HepG2 (cell line): Measurements from ENCODE around the gene CCDC38. TPM values are rescaled to one million over a fixed set of nuclear protein-coding genes. Genes with fewer than 3 reads are reported as not detected.

Experiments
- ATAC-seq: fragments of 200-7000 bp; cut with Tn5 transposase; 3 replicates; pipeline ENCODE4 v1.9.1; 2020; ENCODE audit warnings: mild to moderate bottlenecking, moderate library complexity
- BruUV-seq: library from RNA; stranded (reverse); fragments of 400-500 nt; replicated peaks from 2 replicates; lab custom pipeline; 2021; lab: Mats Ljungman, UMichigan
- CTCF ChIA-PET: fragments of 300-600 bp; formaldehyde crosslinking; extraction: SDS; loops from one replicate; lab custom pipeline; 2021; ENCODE audit warnings: low total read pairs, inconsistent platforms, low intra/inter-chr PET ratio; lab: Yijun Ruan, JAX
- POLR2A ChIA-PET: fragments of 350-600 bp; sonication (Branson Sonifier 250); formaldehyde crosslinking; loops from one replicate; lab custom pipeline; 2020; ENCODE audit warnings: antibody characterized with exemption, inconsistent platforms; lab: Yijun Ruan, JAX
- DNase-seq: peaks from one replicate; pipeline ENCODE4 v3.0.0-alpha.2; 2015; ENCODE audit warnings: low spot score
- FAIRE-seq: peaks from 3 replicates; lab custom pipeline; 2011; peaks lifted over from hg19 to GRCh38; lab: Jason Lieb, UNC
- H2AFZ ChIP-seq: one replicate; pipeline ENCODE4 v1.6.1; 2011; ENCODE audit warnings: low read length, inconsistent platforms
- H3K27ac ChIP-seq: fragments of 300-600 bp; 3 replicates; pipeline ENCODE4 v1.8.0; 2011; ENCODE audit warnings: mixed run types, mild to moderate bottlenecking, mixed read lengths, low read length, inconsistent platforms; ENCODE audit not compliant: insufficient read depth; ENCODE audit errors: extremely low read length
- H3K27me3 ChIP-seq, 2 experiments: fragments of 200-600 bp in 1 of 2; 2 replicates in 1 of 2; 3 replicates in 1 of 2; pipeline versions ENCODE4 v1.6.0 to v1.8.0; 2011; ENCODE audit warnings: low read length in 2 of 2, mild to moderate bottlenecking in 2 of 2, moderate library complexity in 2 of 2, inconsistent platforms in 1 of 2; ENCODE audit not compliant: insufficient read depth in 2 of 2, control insufficient read depth in 1 of 2
- H3K36me3 ChIP-seq, 2 experiments: fragments of 200-600 bp in 1 of 2; replicated peaks in 1 of 2; 2 replicates in 1 of 2; 3 replicates in 1 of 2; pipeline versions ENCODE4 v1.5.1 to v1.8.0; 2011; ENCODE audit warnings: low read length in 2 of 2, inconsistent platforms in 1 of 2; ENCODE audit not compliant: insufficient read depth in 2 of 2, control insufficient read depth in 1 of 2
- H3K4me1 ChIP-seq: 2 replicates; pipeline ENCODE4 v1.5.1; 2012; ENCODE audit warnings: low read length, inconsistent platforms; ENCODE audit not compliant: insufficient read depth
- H3K4me2 ChIP-seq: 2 replicates; pipeline ENCODE4 v1.6.0; 2011; ENCODE audit warnings: low read depth, low read length, inconsistent platforms
- H3K4me3 ChIP-seq, 3 experiments: fragments of 200-600 bp in 1 of 3; sonication (generic), shearing (Covaris generic) in 1 of 3; replicated peaks in 1 of 3; 2 replicates each; pipeline ENCODE4 v1.5.1; 2011 to 2016; ENCODE audit warnings: low read length in 3 of 3, inconsistent platforms in 2 of 3, low read depth in 2 of 3, mild to moderate bottlenecking in 2 of 3, control low read depth in 1 of 3, mixed read lengths in 1 of 3; ENCODE audit not compliant: insufficient read depth in 1 of 3
- H3K79me2 ChIP-seq: one replicate; pipeline ENCODE4 v1.6.1; 2011; ENCODE audit warnings: low read length, inconsistent platforms; ENCODE audit not compliant: insufficient read depth
- H3K9ac ChIP-seq: 2 replicates; pipeline ENCODE4 v1.6.0; 2011; ENCODE audit warnings: mild to moderate bottlenecking, low read depth, low read length, inconsistent platforms; ENCODE audit not compliant: insufficient read depth
- H3K9me3 ChIP-seq: 2 replicates; pipeline ENCODE4 v1.5.1; 2012; ENCODE audit warnings: mild to moderate bottlenecking, low read length
- H4K20me1 ChIP-seq: 2 replicates; pipeline ENCODE4 v1.6.0; 2011; ENCODE audit warnings: inconsistent platforms, mild to moderate bottlenecking, low read length, moderate library complexity; ENCODE audit not compliant: insufficient read depth
- HDAC2 ChIP-seq: sonication (generic); formaldehyde crosslinking; IDR thresholded peaks from 2 replicates; pipeline ENCODE4 v1.4.0; 2020; ENCODE audit warnings: missing genetic modification reagents
- HNRNPH1 ChIP-seq: fragments of 200-400 bp; formaldehyde crosslinking; optimal IDR thresholded peaks from 2 replicates; pipeline ENCODE3; 2017; ENCODE audit warnings: mild to moderate bottlenecking, low read depth, low read length
- KAT8 ChIP-seq: IDR thresholded peaks from 2 replicates; pipeline ENCODE4 v1.6.1; 2016; ENCODE audit warnings: missing genetic modification reagents, missing compliant biosample characterization
- TGIF2 ChIP-seq: IDR thresholded peaks from 2 replicates; pipeline ENCODE4 v1.6.1; 2016; ENCODE audit warnings: control low read depth, missing compliant biosample characterization
- ZNF564 ChIP-seq: sonication (generic); formaldehyde crosslinking; IDR thresholded peaks from 2 replicates; pipeline ENCODE4 v1.8.1; 2023; ENCODE audit warnings: mild to moderate bottlenecking, missing genetic modification reagents
- ZNF644 ChIP-seq: IDR thresholded peaks from 2 replicates; pipeline ENCODE4 v1.6.1; 2016; ENCODE audit warnings: low read depth
- WGBS: methylation state at CpG from one replicate; pipeline ENCODE4 v1.1.6; 2017; ENCODE audit warnings: low lambda C conversion rate; 5-methylcytosine and 5-hydroxymethylcytosine counted together
- in situ Hi-C: cut with HindIII; loops from 2 replicates; pipeline ENCODE4 v1.10.0; 2017; ENCODE audit warnings: low pct_unique_long_range_greater_than_20kb; ENCODE audit not compliant: extremely low pct_ligation_motif_present
- intact Hi-C: fragments of 100-400 bp; cut with micrococcal nuclease; formaldehyde crosslinking; loops from one replicate; pipeline ENCODE4 v1.10.0; 2022; ENCODE audit not compliant: unreplicated experiment
- polyA plus RNA-seq, 8 experiments: library from polyadenylated mRNA; depleted of rRNA in 3 of 8; stranded (reverse) in 7 of 8; unstranded in 1 of 8; fragments of >200 nt; fragmentation: Illumina TruSeq in 4 of 8; extraction: Trizol in 4 of 8; gene quantifications; 2 replicates each; pipeline versions ENCODE4 v1.2.1 to v1.2.3, GENCODE V29; 2011 to 2016; ENCODE audit warnings: low read depth in 4 of 8, missing spikeins in 1 of 8, mixed read lengths in 1 of 8; ENCODE audit not compliant: insufficient read depth in 1 of 8
- total RNA-seq, 5 experiments: library from RNA; depleted of rRNA; stranded (reverse); fragments of >200 nt; fragmentation: Illumina TruSeq; extraction: Trizol; gene quantifications; 2 replicates each; pipeline ENCODE4 v1.2.3, GENCODE V29; 2016; ENCODE audit warnings: low read depth in 1 of 5
- TF ChIP-seq, protein P1 (sequence below): sonication (generic); formaldehyde crosslinking; IDR thresholded peaks from 2 replicates; pipeline ENCODE4 v1.5.0; 2020; ENCODE audit warnings: mild to moderate bottlenecking, missing genetic modification reagents, borderline replicate concordance
- TF ChIP-seq, protein P2 (sequence below): sonication (generic); formaldehyde crosslinking; IDR thresholded peaks from 2 replicates; pipeline ENCODE4 v1.5.0; 2020; ENCODE audit warnings: mild to moderate bottlenecking, low read depth, missing genetic modification reagents, borderline replicate concordance

The CCDC38 gene
- total and polyA plus RNA-seq, 2 of the 13 experiments (the other 11 are each of a cell fraction or from before 2014, with no cell fraction given) = 0.24 to 0.32 TPM

DNA sequence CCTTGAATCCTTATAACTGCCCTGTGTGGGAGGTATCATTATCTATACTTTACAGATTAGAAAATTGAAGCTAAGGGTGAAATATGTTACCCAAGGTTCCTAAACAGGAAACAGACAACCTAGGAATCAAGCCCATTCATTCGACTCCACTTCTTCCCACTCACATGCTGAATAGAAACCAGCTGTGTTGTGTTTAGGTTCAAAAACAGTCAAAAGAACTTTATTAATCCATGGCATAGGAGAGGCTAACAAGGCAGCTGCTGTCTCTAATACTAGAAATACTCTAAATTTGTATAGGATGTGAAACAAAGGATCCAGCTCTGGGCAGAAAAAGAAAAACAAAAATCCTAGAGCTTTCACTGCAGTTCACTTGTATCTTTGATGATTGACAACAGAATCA is 10.6 kb upstream of the CCDC38 start:
- H4K20me1 ChIP-seq = no peaks in the 10 kb centered on the region
- CTCF ChIA-PET = no interaction called here
- no TSS peak for BruUV-seq
- H3K36me3 ChIP-seq = peaks cover 0 to 1% of the 10 kb centered on the region in 2 experiments; a peak in 2 of 5 replicates
- H3K79me2 ChIP-seq = no peaks in the 10 kb centered on the region
- peaks cover 63% of the 10 kb centered on the region for H3K4me1 ChIP-seq
- no peak overlapping the region for H3K27ac ChIP-seq
- H3K9ac ChIP-seq = no peak overlapping the region
- no peak for DNase-seq
- no peak overlapping the region for H2AFZ ChIP-seq
- FAIRE-seq = no peak
- H3K9me3 ChIP-seq = no peaks in the 10 kb centered on the region
- ATAC-seq = no peak
- intact Hi-C loops = loop anchor here (10.0 kb wide), 1 partner anchor 128 kb away; no protein-coding TSS in a partner anchor
- no peak overlapping the region for H3K4me2 ChIP-seq
- no peak overlapping the region for H3K4me3 ChIP-seq
- in situ Hi-C loops = no loop called here
- 93% methylated on average over 1 of the region's 1 CpG for WGBS
- H3K27me3 ChIP-seq = no peaks in the 10 kb centered on the region
- no peak for TF ChIP-seq HNRNPH1
- TF ChIP-seq KAT8 (CRISPR knock-in tag) = no peak
- no peak for TF ChIP-seq HDAC2 (CRISPR knock-in tag)
- TF ChIP-seq ZNF644 (CRISPR knock-in tag) = no peak
- POLR2A ChIA-PET = interaction anchor here (1.4 kb wide), 1 partner anchor 9 kb away, joined by 14 read pairs; the partner anchor contains the start of genes AMDHD1 and CCDC38

DNA sequence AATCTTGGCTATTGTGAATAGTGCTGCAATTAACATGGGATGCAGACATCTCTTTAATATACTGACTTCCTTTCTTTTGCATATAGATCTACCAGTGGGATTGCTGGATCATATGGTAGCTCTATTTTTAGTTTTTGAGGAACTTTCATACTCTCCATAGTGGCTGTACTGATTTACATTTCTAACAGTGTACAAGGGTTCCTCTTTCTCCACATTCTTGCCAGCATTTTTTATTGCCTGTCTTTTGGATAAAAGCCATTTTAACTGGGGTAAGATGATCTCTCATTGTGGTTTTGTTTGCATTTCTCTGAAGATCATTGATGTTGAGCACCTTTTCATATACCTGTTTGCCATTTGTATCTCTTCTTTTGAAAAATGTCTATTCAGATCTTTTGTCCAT is 9.1 kb upstream of the CCDC38 start:
- no peaks in the 10 kb centered on the region for H3K9me3 ChIP-seq
- H3K4me3 ChIP-seq = no peak overlapping the region
- H3K79me2 ChIP-seq = no peaks in the 10 kb centered on the region
- in situ Hi-C loops = no loop called here
- no TSS peak for BruUV-seq
- H3K36me3 ChIP-seq = peaks cover 0 to 1% of the 10 kb centered on the region in 2 experiments; a peak in 2 of 5 replicates
- H3K4me1 ChIP-seq = peaks cover 55% of the 10 kb centered on the region
- FAIRE-seq (no peak), ATAC-seq (no peak), DNase-seq (no peak)
- TF ChIP-seq, protein P1, sequence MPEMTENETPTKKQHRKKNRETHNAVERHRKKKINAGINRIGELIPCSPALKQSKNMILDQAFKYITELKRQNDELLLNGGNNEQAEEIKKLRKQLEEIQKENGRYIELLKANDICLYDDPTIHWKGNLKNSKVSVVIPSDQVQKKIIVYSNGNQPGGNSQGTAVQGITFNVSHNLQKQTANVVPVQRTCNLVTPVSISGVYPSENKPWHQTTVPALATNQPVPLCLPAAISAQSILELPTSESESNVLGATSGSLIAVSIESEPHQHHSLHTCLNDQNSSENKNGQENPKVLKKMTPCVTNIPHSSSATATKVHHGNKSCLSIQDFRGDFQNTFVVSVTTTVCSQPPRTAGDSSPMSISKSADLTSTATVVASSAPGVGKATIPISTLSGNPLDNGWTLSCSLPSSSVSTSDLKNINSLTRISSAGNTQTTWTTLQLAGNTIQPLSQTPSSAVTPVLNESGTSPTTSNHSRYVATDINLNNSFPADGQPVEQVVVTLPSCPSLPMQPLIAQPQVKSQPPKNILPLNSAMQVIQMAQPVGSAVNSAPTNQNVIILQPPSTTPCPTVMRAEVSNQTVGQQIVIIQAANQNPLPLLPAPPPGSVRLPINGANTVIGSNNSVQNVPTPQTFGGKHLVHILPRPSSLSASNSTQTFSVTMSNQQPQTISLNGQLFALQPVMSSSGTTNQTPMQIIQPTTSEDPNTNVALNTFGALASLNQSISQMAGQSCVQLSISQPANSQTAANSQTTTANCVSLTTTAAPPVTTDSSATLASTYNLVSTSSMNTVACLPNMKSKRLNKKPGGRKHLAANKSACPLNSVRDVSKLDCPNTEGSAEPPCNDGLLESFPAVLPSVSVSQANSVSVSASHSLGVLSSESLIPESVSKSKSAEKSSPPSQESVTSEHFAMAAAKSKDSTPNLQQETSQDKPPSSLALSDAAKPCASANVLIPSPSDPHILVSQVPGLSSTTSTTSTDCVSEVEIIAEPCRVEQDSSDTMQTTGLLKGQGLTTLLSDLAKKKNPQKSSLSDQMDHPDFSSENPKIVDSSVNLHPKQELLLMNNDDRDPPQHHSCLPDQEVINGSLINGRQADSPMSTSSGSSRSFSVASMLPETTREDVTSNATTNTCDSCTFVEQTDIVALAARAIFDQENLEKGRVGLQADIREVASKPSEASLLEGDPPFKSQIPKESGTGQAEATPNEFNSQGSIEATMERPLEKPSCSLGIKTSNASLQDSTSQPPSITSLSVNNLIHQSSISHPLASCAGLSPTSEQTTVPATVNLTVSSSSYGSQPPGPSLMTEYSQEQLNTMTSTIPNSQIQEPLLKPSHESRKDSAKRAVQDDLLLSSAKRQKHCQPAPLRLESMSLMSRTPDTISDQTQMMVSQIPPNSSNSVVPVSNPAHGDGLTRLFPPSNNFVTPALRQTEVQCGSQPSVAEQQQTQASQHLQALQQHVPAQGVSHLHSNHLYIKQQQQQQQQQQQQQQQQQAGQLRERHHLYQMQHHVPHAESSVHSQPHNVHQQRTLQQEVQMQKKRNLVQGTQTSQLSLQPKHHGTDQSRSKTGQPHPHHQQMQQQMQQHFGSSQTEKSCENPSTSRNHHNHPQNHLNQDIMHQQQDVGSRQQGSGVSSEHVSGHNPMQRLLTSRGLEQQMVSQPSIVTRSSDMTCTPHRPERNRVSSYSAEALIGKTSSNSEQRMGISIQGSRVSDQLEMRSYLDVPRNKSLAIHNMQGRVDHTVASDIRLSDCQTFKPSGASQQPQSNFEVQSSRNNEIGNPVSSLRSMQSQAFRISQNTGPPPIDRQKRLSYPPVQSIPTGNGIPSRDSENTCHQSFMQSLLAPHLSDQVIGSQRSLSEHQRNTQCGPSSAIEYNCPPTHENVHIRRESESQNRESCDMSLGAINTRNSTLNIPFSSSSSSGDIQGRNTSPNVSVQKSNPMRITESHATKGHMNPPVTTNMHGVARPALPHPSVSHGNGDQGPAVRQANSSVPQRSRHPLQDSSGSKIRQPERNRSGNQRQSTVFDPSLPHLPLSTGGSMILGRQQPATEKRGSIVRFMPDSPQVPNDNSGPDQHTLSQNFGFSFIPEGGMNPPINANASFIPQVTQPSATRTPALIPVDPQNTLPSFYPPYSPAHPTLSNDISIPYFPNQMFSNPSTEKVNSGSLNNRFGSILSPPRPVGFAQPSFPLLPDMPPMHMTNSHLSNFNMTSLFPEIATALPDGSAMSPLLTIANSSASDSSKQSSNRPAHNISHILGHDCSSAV (CRISPR knock-in tag) = no peak
- TF ChIP-seq TGIF2 (CRISPR knock-in tag) (no peak), ZNF564 (CRISPR knock-in tag) (no peak)
- TF ChIP-seq, protein P2, sequence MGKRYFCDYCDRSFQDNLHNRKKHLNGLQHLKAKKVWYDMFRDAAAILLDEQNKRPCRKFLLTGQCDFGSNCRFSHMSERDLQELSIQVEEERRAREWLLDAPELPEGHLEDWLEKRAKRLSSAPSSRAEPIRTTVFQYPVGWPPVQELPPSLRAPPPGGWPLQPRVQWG (CRISPR knock-in tag) = no peak
- CTCF ChIA-PET = no interaction called here
- no peaks in the 10 kb centered on the region for H3K27me3 ChIP-seq
- no peaks in the 10 kb centered on the region for H4K20me1 ChIP-seq
- no peak overlapping the region for H3K9ac ChIP-seq
- H3K27ac ChIP-seq = no peak overlapping the region
- H2AFZ ChIP-seq = no peak overlapping the region
- POLR2A ChIA-PET = no interaction called here
- no peak overlapping the region for H3K4me2 ChIP-seq
- intact Hi-C loops = loop anchor here (10.0 kb wide), 1 partner anchor 127 kb away; no protein-coding TSS in a partner anchor
